Uterine smooth muscle cell (primary cell): Measurements from ENCODE around the gene ZNF555. TPM values are rescaled to one million over a fixed set of nuclear protein-coding genes. Genes with fewer than 3 reads are reported as not detected.

ENCODE experiments used
- total RNA-seq: library from RNA; depleted of rRNA; stranded (reverse); fragments of >200 nt; gene quantifications from 2 replicates; pipeline ENCODE4 v1.2.3, GENCODE V29; 2014

Gene ZNF555
- 5.9 and 12.1 TPM in 2 replicates for total RNA-seq

GRCh38 chr19:2840794-2841791, at the start of gene ZNF555:
Gene ZNF555, plus strand, starts transcription at chr19:2841475. Its CDS starts 98 bp downstream, at chr19:2841573.

GRCh38 chr19:2819540-2820111, 21.6 kb upstream of the ZNF555 start, which contains the start of gene ZNF554:
Gene ZNF554, plus strand, starts transcription at chr19:2819868. Its CDS starts 204 bp downstream, at chr19:2820072.

GRCh38 chr19:2867025-2867991, 26.0 kb downstream of the ZNF555 start, which contains the start of gene ZNF556:
Gene ZNF556, plus strand, starts transcription at chr19:2867335. Its CDS starts 87 bp downstream, at chr19:2867422.

GRCh38 chr19:2900296-2901252, 59.3 kb downstream of the ZNF555 start, which contains the start of gene ZNF57:
Gene ZNF57, plus strand, starts transcription at chr19:2900928. Its CDS starts 118 bp downstream, at chr19:2901046.

Other genes starting within 250 kb of the ZNF555 start
- under 0.01 and 0.37 TPM in 2 replicates for gene GNG7, start 138.8 kb upstream of the ZNF555 start, total RNA-seq
- gene DIRAS1, start 120.1 kb upstream of the ZNF555 start, total RNA-seq = 1.9 and 4.2 TPM in 2 replicates
- 28.1 and 30.7 TPM in 2 replicates for gene SLC39A3, start 101.5 kb upstream of the ZNF555 start, total RNA-seq
- 29.7 and 38.3 TPM in 2 replicates for gene SGTA, start 58.2 kb upstream of the ZNF555 start, total RNA-seq
- gene THOP1, start 56.0 kb upstream of the ZNF555 start, total RNA-seq = 101 and 173 TPM in 2 replicates
- 1.9 and 3.6 TPM in 2 replicates for gene ZNF554, start 21.6 kb upstream of the ZNF555 start, total RNA-seq
- gene ZNF556, start 25.9 kb downstream of the ZNF555 start, total RNA-seq = 0.12 and 0.22 TPM in 2 replicates
- gene ZNF57, start 59.5 kb downstream of the ZNF555 start, total RNA-seq = 4.0 and 4.6 TPM in 2 replicates
- 4.7 and 5.4 TPM in 2 replicates for gene ZNF77, start 103.5 kb downstream of the ZNF555 start, total RNA-seq
- gene TLE6, start 136.1 kb downstream of the ZNF555 start, total RNA-seq = 0.12 and 0.33 TPM in 2 replicates
- gene TLE2, start 187.8 kb downstream of the ZNF555 start, total RNA-seq = 0.33 and 1.7 TPM in 2 replicates
- gene TLE5, start 221.0 kb downstream of the ZNF555 start, total RNA-seq = 88.9 and 127 TPM in 2 replicates